Testis (tissue), 2 donors: Measurements from ENCODE around the gene PHF19.

Experiments
- CTCF ChIP-seq, 3 experiments: fragments of 450-650 bp in 2 of 3; fragments of 200-600 bp in 1 of 3; sonication (generic) in 1 of 3; IDR thresholded peaks; one replicate each; pipeline ENCODE4 v1.5.1; 2016 to 2019; ENCODE audit warnings: antibody characterized with exemption in 3 of 3, mild to moderate bottlenecking in 2 of 3, moderate library complexity in 1 of 3
- POLR2A ChIP-seq: fragments of 450-650 bp; IDR thresholded peaks from one replicate; pipeline ENCODE4 v1.6.1; 2017; ENCODE audit warnings: antibody characterized with exemption, mild to moderate bottlenecking, moderate library complexity

GRCh38 chr9:120876842-120877240, at the start of gene PHF19:
- TF ChIP-seq CTCF (IDR thresholded peaks at IDR 0.05): no peak
- no peak for TF ChIP-seq POLR2A
